ENCODE data around the gene DENND5B. TPM values are rescaled to one million over a fixed set of nuclear protein-coding genes. Genes with fewer than 3 reads are reported as not detected.

DENND5B gene
- total RNA-seq, 4 donors from 2014 or later, result 4.4 to 25.1 (median 16.3) TPM

DNA sequence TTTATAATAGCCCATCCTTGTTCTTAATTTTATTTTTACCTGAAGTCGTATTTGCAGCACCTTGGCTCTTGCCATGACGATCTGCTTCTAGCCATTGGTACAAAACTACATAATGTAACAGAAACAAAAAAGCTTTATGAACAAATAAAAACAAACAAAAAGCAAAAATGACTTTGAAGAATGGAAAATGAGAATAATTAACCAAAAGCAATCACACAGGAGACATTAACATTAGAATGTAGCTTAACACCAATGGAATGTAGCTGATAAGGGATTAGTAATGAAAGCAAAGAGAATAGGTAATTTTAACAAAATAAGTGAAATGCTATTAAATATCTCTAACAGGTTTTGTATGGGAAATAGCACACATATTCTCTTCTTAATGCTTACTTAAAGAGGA lies 91.4 kb downstream of the DENND5B start:
- no peak for DNase-seq
- H3K36me3 ChIP-seq, result no peaks in the 10 kb centered on the region
- intact Hi-C loops (cut with DNase I; ENCODE audit: low total_unique reads) (no loop called here), in situ Hi-C loops (cut with MboI; ENCODE audit: low pct_ligation_motif_present in 1 of 4, low pct_unique_long_range_greater_than_20kb in 1 of 4, low sequenced_read_pairs in 3 of 4) (no loop called here)
- 87 to 90% methylated on average over 2 of the region's 2 CpGs for WGBS, 2 donors (ENCODE audit: low coverage in 1 of 2)
- H3K4me3 ChIP-seq, result no peak overlapping the region
- H3K27me3 ChIP-seq, result no peaks in the 10 kb centered on the region
- H3K9me3 ChIP-seq, result no peaks in the 10 kb centered on the region
- TF ChIP-seq POLR2A (IDR thresholded peaks at IDR 0.05), result no peak
- TF ChIP-seq POLR2AphosphoS5 (IDR thresholded peaks at IDR 0.05), result no peak
- no peak for TF ChIP-seq EP300 (IDR thresholded peaks at IDR 0.05; ENCODE audit: low read depth)
- TF ChIP-seq, protein P1, sequence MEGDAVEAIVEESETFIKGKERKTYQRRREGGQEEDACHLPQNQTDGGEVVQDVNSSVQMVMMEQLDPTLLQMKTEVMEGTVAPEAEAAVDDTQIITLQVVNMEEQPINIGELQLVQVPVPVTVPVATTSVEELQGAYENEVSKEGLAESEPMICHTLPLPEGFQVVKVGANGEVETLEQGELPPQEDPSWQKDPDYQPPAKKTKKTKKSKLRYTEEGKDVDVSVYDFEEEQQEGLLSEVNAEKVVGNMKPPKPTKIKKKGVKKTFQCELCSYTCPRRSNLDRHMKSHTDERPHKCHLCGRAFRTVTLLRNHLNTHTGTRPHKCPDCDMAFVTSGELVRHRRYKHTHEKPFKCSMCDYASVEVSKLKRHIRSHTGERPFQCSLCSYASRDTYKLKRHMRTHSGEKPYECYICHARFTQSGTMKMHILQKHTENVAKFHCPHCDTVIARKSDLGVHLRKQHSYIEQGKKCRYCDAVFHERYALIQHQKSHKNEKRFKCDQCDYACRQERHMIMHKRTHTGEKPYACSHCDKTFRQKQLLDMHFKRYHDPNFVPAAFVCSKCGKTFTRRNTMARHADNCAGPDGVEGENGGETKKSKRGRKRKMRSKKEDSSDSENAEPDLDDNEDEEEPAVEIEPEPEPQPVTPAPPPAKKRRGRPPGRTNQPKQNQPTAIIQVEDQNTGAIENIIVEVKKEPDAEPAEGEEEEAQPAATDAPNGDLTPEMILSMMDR (IDR thresholded peaks at IDR 0.05), result no peak
- no peak overlapping the region for H3K27ac ChIP-seq
- peaks cover 0 to 8% (median 3%) of the 10 kb centered on the region in 4 donors for H3K4me1 ChIP-seq

DNA sequence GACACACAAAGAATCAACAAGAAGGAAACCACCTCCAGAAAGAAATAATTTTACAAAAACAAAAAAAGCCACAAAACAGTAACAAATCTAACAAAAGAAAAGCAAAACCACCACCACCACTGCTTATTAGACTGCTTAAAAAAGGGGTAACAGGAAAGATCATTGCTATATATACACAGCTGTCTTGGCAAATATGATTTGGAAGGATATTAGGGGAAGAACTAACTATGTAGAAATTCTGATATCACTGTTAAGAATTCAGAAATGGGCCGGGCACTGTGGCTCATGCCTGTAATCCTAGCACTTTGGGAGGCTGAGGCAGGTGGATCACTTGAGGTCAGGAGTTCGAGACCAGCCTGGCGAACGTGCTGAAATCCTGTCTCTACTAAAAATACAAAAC lies 92.5 kb downstream of the DENND5B start:
- Histone ChIP-seq H3K9me3 (no peaks in the 10 kb centered on the region), H3K4me1 (peaks cover 0 to 8% (median 3%) of the 10 kb centered on the region in 4 donors), H3K36me3 (no peaks in the 10 kb centered on the region), H3K27ac (no peak overlapping the region), H3K4me3 (no peak overlapping the region), H3K27me3 (no peaks in the 10 kb centered on the region)
- TF ChIP-seq POLR2AphosphoS5 (IDR thresholded peaks at IDR 0.05) (no peak), POLR2A (IDR thresholded peaks at IDR 0.05) (no peak), EP300 (IDR thresholded peaks at IDR 0.05; ENCODE audit: low read depth) (no peak)
- TF ChIP-seq, protein P1 (IDR thresholded peaks at IDR 0.05), result no peak
- no peak for DNase-seq
- in situ Hi-C loops (cut with MboI; ENCODE audit: low pct_ligation_motif_present in 1 of 4, low pct_unique_long_range_greater_than_20kb in 1 of 4, low sequenced_read_pairs in 3 of 4), result no loop called here
- intact Hi-C loops (cut with DNase I; ENCODE audit: low total_unique reads), result no loop called here
- 83% methylated on average over 4 of the region's 4 CpGs; no CpG with 5 or more reads in 1 of the 2 donors for WGBS, 2 donors (ENCODE audit: low coverage in 1 of 2)

DNA sequence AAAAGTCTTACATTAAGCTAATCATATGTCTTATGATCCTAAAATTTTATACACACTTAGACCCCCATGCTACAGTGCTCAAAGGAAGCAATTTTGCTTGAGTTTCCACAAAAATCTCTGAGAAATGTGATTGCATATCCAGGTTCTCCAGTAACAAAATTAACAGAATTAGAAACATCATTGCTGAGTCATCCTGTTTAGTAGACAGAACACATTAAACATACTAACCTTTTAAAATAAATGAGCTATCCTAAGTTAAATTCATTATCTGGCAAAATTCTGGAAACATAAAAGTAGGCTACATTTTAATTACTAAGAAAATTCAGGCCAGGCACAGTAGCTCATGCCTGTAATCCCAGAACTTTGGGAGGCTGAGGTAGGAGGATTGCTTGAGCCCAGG lies 94.7 kb downstream of the DENND5B start:
- no peak for DNase-seq
- Histone ChIP-seq H3K4me3 (no peak overlapping the region), H3K27me3 (no peaks in the 10 kb centered on the region), H3K9me3 (no peaks in the 10 kb centered on the region), H3K4me1 (peaks cover 0 to 15% (median 3%) of the 10 kb centered on the region in 4 donors), H3K36me3 (no peaks in the 10 kb centered on the region), H3K27ac (no peak overlapping the region)
- intact Hi-C loops (cut with DNase I; ENCODE audit: low total_unique reads), result no loop called here
- TF ChIP-seq, protein P1 (IDR thresholded peaks at IDR 0.05), result no peak
- TF ChIP-seq EP300 (IDR thresholded peaks at IDR 0.05; ENCODE audit: low read depth), result no peak
- TF ChIP-seq POLR2A (IDR thresholded peaks at IDR 0.05), result no peak
- TF ChIP-seq POLR2AphosphoS5 (IDR thresholded peaks at IDR 0.05), result no peak
- in situ Hi-C loops (cut with MboI; ENCODE audit: low pct_ligation_motif_present in 1 of 4, low pct_unique_long_range_greater_than_20kb in 1 of 4, low sequenced_read_pairs in 3 of 4), result no loop called here

DNA sequence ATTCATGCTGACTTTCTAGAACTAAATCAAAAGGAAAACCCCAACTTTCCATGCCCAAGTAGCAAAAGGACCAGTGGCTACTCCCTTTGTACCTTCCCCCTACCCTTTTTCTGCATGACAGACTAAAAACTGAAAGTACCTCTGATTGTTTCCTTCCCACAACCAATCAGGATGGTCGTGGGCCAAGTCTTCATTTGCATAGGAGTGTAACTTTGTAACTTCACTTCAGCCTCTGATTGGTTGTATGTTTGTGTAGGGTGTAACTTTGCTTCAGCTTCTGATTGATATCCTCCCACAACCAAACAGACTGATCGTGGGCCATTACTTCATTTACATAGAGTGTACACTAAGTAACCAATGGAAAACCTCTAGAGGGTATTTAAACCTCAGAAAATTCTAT lies 96.5 kb downstream of the DENND5B start:
- no peak for TF ChIP-seq POLR2AphosphoS5 (IDR thresholded peaks at IDR 0.05)
- TF ChIP-seq EP300 (IDR thresholded peaks at IDR 0.05; ENCODE audit: low read depth), result no peak
- no peak for TF ChIP-seq POLR2A (IDR thresholded peaks at IDR 0.05)
- TF ChIP-seq, protein P1 (IDR thresholded peaks at IDR 0.05), result no peak
- H3K27me3 ChIP-seq, result no peaks in the 10 kb centered on the region
- no peak overlapping the region for H3K27ac ChIP-seq
- no peak overlapping the region for H3K4me3 ChIP-seq
- intact Hi-C loops (cut with DNase I; ENCODE audit: low total_unique reads), result no loop called here
- in situ Hi-C loops (cut with MboI; ENCODE audit: low pct_ligation_motif_present in 1 of 4, low pct_unique_long_range_greater_than_20kb in 1 of 4, low sequenced_read_pairs in 3 of 4), result no loop called here
- no peak for DNase-seq
- WGBS, 2 donors (ENCODE audit: low coverage in 1 of 2), result 81 to 95% methylated on average over 2 of the region's 2 CpGs
- H3K36me3 ChIP-seq, result no peaks in the 10 kb centered on the region
- peaks cover 0 to 15% (median 3%) of the 10 kb centered on the region in 4 donors for H3K4me1 ChIP-seq
- H3K9me3 ChIP-seq, result no peaks in the 10 kb centered on the region
